ENCODE measurements around the gene PNPO.

DNA sequence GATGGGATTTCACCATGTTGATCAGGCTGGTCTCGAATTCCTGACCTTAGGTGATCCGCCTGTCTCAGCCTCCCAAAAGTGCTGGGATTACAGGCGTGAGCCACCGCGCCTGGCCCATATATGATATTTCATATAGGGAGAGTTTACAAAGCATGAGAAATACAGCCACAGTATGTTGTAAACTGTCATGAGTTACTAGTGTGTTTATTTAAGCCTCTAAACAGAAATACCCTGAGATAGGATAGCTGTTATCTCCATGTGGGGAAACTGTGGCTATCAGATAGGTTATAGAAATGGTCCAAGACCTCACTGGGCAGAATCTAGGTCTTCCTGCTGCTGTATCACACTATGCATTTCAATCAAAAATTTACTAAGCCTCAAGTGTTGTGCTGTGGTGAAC lies 27.5 kb downstream of the PNPO start:
- TF ChIP-seq, protein P1, sequence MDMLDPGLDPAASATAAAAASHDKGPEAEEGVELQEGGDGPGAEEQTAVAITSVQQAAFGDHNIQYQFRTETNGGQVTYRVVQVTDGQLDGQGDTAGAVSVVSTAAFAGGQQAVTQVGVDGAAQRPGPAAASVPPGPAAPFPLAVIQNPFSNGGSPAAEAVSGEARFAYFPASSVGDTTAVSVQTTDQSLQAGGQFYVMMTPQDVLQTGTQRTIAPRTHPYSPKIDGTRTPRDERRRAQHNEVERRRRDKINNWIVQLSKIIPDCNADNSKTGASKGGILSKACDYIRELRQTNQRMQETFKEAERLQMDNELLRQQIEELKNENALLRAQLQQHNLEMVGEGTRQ (IDR thresholded peaks at IDR 0.05; ENCODE audit: low read depth, low read length) = no peak
- TF ChIP-seq, protein P2, sequence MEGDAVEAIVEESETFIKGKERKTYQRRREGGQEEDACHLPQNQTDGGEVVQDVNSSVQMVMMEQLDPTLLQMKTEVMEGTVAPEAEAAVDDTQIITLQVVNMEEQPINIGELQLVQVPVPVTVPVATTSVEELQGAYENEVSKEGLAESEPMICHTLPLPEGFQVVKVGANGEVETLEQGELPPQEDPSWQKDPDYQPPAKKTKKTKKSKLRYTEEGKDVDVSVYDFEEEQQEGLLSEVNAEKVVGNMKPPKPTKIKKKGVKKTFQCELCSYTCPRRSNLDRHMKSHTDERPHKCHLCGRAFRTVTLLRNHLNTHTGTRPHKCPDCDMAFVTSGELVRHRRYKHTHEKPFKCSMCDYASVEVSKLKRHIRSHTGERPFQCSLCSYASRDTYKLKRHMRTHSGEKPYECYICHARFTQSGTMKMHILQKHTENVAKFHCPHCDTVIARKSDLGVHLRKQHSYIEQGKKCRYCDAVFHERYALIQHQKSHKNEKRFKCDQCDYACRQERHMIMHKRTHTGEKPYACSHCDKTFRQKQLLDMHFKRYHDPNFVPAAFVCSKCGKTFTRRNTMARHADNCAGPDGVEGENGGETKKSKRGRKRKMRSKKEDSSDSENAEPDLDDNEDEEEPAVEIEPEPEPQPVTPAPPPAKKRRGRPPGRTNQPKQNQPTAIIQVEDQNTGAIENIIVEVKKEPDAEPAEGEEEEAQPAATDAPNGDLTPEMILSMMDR (conservative IDR thresholded peaks at IDR 0.05; ENCODE audit: low read depth, low read length) = no peak
- TF ChIP-seq CEBPB (IDR thresholded peaks at IDR 0.05; ENCODE audit: low read depth, low read length) (no peak), RAD21 (IDR thresholded peaks at IDR 0.05; ENCODE audit: low read length) (no peak), SMC3 (IDR thresholded peaks at IDR 0.05; ENCODE audit: low read depth, low read length) (no peak), CHD1 (IDR thresholded peaks at IDR 0.05; ENCODE audit: low read depth, low read length) (no peak), MAZ (IDR thresholded peaks at IDR 0.05; ENCODE audit: borderline replicate concordance, low read depth, low read length) (no peak)
